Activated CD8-positive, alpha-beta memory T cell treated with anti-CD3 and anti-CD28 coated beads, Interleukin-2, amount 50 U/mL, for 48 hours (primary cell): ENCODE measurements around the gene FAM234A.

ENCODE experiments used
- DNase-seq: peaks from one replicate; pipeline ENCODE4 v3.0.0-alpha.2; 2020

Gene FAM234A

DNA sequence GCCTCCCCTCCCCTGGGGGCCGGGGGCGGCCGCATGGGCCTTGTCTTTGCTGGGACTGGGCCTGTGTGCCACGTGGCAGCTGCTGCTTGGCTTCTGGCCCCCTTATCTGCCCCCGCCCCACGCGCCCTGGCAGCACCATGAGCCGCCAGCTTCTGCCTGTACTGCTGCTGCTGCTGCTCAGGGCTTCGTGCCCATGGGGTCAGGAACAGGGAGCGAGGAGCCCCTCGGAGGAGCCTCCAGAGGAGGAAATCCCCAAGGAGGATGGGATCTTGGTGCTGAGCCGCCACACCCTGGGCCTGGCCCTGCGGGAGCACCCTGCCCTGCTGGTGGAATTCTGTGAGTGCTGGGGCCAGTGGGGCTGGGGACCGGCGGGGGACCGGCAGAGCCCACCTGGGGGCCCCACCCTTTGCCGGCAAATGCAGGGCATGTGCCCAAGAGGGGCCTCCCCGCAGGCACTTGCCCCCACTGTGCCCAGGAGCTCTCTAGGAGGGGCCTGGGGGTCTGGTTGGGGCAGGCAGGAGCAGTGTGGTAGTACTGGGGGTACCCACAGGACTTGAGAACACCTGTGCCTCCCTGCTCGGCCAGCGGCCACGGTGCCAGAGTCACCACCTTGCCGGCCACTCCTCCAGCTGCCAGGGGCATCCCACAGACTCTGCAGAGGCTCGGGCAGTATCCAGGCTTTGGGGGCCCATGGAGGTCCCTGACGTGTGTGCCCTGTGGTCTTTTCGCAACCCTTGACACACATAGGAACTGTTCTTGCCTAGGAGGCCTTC is 48.6 kb downstream of the FAM234A start, which contains the start of gene PDIA2:
PDIA2 (plus strand) TSS at position 132 of the 773 bp plus-strand sequence; CDS start at position 138, 6 bp downstream.
- DNase-seq = no peak

DNA sequence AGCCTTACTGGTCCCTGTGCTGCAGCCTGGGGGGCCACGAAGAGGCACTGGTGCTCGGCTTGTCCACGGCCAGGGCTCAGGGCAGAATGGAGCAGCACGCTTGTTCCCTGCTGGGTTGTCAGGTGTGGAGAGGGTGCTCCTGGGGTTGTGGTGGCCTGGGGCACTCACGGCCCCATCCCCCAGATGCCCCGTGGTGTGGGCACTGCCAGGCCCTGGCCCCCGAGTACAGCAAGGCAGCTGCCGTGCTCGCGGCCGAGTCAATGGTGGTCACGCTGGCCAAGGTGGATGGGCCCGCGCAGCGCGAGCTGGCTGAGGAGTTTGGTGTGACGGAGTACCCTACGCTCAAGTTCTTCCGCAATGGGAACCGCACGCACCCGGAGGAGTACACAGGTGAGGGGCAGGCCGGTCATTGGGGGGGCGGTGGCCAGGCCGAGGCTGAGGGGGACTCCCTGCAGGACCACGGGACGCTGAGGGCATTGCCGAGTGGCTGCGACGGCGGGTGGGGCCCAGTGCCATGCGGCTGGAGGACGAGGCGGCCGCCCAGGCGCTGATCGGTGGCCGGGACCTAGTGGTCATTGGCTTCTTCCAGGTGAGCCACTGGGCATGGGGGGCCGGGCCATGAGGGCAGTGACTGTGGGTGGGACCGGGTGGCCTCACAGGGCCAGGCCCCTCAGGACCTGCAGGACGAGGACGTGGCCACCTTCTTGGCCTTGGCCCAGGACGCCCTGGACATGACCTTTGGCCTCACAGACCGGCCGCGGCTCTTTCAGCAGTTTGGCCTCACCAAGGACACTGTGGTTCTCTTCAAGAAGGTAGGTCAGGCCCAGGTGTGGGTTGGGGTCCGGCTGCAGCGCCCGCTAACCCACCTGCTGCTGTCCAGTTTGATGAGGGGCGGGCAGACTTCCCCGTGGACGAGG is 49.8 kb downstream of the FAM234A start:
- no peak for DNase-seq

DNA sequence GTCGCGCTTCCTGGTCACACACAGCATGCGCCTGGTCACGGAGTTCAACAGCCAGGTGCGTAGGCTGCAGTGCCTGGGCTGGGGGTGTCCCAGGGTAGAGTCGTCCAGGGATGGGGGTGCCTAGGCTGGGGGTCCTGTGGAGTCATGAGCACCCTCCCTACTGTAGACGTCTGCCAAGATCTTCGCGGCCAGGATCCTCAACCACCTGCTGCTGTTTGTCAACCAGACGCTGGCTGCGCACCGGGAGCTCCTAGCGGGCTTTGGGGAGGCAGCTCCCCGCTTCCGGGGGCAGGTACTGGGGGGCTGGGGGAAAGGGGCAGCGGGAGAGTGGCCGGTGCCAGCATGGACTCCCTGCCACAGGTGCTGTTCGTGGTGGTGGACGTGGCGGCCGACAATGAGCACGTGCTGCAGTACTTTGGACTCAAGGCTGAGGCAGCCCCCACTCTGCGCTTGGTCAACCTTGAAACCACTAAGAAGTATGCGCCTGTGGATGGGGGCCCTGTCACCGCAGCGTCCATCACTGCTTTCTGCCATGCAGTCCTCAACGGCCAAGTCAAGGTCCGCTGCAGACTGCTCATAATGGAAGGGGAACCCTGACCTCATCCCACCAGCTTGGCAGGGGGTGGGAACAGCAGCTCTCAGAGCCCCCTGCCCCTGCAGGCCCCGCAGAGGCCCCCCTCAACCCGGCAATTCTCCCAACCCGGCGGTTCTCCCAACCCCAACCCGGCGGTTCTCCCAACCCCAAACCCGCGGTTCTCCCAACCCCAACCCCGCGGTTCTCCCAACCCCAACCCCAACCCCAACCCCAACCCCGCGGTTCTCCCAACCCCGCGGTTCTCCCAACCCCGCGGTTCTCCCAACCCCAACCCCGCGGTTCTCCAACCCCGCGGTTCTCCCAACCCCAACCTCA is 50.8 kb downstream of the FAM234A start:
- DNase-seq = no peak

DNA sequence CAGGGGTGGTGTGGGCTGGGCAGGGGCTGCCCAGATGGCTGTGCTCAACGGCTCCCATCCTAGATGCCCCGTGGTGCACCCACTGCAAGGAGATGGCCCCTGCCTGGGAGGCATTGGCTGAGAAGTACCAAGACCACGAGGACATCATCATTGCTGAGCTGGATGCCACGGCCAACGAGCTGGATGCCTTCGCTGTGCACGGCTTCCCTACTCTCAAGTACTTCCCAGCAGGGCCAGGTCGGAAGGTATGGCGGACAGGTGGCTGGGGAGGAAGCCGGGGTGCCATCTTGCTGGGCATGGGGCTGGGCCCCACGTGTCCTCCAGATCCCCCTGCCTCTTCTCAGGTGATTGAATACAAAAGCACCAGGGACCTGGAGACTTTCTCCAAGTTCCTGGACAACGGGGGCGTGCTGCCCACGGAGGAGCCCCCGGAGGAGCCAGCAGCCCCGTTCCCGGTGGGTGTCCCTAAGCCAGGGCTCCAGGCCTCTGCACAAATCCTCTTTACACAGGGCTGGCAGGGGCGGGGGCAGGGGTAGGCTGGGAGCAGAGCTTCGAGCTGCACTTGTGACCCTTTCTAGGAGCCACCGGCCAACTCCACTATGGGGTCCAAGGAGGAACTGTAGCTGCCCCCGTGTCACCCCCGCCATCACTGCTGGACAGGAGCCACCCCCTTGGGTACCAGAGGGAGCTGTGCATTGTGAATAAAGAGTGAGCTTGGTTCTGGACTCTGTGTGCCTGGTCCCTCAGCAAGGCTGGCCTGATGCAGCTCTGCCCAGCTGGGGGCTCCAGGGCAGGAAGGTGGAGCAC is 52.1 kb downstream of the FAM234A start:
- DNase-seq = no peak

DNA sequence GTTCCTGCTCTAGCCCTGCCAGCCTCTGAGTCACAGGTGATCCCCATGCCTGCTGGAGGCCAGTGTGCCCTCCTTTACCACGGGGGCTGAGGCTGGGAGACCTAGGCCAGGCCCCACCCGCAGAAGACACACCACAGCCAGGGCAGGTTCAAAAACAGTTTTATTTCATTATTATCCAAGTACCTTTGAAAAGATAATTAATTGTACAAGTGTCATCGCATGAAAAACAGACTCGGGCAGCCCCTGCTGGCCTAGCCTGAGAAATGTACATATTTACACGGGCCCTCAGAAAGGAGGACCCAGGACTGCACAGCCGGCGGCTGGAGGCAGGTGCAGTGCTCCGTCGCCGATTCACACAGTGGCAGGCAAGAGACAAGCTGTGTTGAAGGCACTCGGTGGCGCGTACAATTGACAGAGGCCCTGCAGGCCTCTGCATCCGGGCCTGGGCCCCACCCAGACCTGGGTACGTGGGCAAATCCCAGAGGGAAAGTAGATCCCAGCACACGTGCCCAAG is 52.7 kb downstream of the FAM234A start:
- DNase-seq = no peak

DNA sequence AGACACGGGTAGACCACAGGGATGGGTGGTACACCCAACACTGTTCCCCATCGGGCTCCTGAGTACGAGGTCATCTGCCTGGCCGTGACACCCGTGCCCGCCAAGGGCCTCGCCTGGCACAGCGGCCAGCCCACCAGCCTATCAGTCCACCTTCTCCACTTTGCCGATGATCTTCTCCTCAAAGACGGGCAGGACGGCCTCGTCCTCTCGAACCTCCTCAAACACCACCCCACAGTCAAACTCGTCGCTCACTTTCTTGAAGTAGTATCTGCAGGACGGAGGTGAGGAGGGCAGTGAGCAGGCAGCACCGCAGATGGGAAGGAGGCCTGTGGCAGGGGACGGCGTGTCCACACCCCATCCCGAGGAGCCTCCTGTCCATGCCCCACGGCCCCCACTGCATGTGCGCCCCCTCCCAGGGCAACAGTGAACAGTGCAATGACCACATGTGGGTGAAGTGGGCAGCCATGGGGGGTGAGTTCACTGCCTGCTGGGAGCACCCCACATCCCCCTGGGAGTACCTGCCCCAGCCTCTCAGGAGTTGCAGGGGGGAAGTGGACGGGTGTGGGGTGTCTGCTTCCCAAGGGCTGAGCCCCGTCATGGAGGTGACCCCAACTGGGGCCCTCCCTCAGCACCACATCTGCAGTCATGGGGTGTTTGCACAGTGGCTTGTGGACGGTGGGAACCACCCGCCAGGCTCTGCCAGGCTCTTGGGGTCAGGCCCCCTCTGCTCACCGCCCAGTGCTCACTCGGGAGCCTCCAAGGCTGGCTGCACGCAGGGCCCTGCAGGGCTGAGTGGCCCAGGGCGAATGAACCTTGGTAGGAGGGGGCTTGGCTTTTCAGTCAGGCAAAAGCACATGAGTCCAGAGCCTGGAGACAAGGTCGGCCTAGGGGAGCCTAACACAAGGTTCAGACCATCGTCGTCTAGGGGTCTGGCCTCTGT is 53.6 kb downstream of the FAM234A start:
- no peak for DNase-seq

DNA sequence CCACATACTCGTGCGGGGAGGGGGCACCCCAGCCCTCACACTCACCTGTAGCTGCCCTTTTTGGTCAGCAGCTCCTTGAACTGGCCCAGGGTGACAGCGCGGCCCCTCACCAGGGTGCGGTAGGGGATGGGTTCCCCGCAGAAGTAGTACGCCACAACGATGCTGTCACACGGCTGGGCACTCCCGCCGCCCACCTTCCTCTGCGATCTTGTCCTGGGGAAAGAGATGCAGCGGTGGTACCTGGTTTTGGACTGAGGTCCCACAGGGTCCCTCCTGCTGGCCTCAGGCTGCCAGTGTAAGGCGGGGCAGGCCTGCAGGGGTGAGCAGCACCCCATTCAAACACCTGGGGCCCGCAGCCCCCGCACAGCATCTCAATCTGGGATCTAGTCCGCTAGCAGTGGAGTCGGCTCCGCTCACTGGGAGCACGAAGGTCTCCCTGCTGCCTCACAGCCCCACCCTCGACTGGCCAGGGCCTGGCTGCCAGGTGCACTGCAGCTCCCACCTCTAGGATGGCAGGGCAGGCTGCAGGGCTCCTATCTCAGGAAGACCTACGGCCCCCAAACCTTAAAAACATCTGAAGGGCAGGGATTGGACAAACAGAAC is 54.9 kb downstream of the FAM234A start:
- DNase-seq = no peak

DNA sequence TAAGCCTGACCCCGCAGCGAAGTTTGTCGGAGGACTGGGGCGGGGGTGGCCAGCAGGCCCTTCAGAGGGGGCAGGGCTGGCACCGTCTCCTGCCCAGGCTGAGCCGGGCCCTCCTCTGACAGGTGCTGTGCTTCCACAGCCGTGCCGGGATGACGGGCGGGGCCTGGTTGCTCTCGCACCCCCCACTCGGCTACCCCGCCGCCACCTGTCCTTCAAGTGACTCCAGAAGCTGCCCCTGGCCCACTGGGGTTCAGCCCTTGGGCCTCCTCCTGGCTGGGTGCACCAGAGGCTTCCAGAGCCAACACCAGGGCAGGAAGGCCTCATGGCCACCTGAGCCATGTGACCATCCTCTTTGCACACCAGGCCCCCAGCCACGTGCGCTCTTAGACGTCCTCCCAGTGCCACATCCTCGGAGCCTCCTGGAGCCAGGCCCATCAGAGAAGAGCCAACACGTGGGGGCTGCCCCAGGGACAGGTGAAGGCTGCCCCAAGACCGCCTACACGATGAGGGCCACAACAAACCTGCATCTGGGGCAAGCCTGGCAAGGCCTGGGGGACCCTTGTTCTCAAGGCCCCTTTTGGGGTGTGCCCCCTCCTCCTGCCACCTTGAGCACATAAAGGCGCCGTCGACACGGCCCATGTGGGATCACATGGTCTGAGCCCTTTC is 55.5 kb downstream of the FAM234A start:
- DNase-seq = no peak

DNA sequence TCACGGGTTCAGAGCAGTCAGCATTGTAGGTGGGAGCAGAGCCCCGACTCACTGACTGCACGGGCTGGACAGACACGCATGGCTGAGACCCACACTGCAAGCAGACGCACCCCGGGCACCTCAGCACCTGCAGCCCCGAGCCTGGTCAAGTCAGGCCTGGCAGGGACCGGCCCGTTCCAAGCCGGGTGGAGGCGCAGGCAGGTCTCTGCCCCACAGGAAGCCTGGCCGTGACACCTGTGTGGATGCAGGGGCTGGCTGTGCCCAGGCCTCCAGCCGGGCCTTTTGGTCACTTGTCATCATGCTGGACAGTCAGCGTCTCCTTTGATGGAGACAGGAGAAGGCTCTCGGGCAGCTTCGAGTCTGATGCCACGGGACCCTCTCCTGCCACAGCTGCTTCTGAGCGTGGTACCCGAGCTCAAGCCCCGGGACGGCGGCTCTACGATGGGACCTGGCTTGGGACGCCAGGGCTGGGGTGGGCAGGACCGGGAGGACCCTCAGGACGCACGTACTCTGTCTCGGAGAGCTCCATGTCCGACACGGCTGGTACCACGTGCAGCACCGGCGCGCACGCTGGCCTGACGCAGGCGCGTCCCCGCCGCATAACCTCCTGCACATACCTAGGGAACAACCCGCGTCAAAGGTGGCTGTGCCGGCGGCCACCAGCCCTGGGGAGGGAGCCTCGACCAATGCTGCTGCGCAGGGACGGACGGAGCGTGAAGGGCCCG is 56.2 kb downstream of the FAM234A start:
- DNase-seq = no peak

DNA sequence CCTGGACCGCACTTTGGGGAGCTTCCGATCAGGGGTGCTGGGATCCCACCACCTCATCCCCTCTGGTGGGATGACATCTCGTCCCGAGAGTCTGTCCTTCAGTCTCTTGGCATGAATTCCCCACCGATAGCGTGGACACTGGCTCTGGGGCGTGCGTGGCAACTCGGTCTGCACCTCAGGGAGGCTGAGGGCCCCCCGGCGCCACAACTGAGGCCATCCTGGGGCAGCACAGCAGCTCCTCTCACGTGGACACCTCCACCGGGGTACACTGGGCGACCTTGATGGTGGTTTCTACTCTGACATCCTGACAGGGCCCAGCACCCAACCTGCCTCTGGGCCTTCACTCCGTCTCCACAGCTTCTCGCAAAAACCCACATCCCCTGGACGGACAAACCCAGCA is 56.9 kb downstream of the FAM234A start:
- no peak for DNase-seq

DNA sequence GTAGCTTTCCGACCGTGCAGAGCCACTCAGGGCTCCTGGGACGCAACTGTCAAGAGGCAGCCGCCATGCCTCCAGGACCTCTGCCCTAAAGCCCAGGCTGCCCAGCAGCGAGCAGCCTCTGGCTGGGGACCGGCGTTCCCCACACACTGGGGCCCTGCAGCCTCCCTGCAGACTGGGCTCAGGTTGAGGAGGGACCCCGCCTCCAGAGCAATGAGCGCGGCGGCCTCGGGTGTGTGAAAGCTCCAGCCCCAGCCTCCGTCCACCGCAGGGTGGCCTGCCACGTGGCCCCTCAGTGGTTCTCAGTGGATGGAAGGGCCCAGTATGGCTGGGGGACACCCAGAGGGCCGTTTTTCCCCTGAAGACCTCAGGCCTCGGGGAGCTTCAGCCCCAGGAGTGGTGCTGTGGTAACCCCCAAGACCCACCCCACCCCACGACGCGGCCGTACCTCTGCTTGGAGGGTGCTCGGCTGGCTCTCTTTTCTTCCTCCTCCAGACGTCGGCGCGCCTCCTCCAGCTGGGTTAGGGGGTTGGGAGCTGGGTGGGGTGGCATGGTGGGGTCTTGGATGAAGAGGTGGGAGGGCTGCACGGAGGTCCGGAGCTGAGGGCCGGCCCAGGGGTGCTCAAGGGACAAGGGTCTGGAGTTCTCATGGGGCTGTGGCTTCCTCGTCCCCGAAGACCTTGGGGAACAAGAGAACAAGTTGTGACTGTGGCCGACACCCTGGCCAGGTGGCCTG is 58.6 kb downstream of the FAM234A start:
- DNase-seq = no peak

DNA sequence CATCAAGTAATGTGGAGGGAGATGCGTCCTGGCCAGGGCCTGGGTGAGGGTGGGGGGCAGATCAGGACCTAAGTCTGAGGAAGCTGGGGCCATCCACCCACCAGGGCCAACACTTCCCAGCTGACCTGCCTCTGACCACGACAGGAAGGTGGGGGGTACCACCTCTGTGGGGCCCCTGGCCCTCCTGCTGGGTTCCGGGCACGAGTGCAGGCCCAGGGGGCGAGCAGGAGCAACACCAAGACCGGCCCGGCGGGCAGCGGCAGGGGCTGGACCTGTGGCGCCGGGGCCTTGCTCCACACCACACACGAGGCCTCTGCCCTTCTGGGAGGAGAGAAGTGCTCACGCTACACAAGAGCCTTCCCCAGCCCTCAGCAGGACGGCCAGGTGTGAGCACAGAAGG is 61.7 kb downstream of the FAM234A start:
- DNase-seq = no peak

DNA sequence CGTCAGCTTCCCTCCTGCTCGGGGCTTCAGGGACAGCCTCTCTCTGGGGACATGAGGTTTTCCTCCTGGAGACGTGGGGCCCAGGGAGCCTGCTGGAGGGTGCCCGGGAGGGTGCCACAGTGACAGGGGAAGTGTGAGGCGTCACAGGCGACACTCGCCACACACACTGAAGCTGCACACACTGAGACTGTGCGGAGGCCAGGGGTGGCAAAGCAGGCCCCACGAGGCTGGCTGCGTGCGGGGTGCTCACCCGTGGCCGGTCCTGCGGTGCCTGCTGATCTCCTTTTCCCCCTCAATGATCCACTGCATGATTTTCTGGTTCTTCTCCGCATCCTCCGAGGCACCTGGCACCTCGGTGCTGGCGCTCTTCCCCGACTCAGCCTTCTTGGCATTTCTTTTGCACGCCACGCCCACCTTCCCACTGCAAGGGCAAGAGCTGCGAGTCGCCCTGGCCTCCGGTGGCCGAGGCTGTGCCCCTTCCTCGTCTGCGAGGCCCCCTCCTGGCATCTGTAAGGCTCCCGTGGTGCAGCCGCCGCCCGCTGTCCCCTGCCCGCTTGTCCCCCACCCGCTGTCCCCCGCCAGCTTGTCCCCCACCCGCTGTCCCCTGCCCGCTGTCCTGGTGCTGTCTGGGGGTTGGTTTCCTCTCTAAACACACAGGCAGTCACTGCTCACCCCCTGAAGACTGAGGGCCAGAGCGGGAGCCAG is 62.3 kb downstream of the FAM234A start:
- no peak for DNase-seq

DNA sequence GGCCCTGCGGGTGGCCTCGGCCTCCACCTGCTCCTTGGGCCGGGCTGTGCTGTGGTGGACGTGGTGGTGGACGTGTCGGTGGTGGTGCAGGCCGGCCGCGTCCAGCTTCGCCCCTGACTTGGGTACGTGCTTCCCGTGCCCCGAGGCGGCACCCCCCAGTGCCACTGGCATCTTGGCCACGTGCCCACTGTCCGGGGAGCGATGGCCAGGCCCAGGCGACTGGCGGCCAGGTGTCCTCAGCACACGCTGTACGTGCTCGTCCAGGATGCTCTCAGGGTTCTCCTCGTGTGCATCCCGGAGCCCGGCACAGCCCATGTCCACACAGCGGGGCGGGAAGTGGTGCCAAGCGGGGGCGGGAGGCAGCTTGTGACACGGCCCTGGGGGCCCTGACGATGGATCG is 63.2 kb downstream of the FAM234A start:
- no peak for DNase-seq

DNA sequence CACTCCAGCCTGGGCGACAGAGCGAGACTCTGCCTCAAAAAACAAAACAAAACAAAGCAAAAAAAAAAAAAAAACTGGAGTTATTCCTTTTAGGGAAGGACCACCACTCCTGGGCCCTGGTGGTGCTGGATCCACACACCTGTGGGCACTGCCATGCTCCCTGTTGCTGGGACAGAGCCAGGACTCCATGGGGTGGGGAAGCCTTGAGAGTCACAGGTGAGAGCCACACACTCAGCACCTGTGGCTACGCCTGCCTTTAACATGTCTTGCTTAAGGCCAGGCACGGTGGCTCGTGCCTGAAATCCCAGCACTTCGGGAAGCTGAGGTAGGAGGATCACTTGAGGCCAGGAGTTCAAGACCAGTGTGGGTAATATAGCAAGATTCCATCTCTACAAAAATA is 66.6 kb downstream of the FAM234A start:
- no peak for DNase-seq

DNA sequence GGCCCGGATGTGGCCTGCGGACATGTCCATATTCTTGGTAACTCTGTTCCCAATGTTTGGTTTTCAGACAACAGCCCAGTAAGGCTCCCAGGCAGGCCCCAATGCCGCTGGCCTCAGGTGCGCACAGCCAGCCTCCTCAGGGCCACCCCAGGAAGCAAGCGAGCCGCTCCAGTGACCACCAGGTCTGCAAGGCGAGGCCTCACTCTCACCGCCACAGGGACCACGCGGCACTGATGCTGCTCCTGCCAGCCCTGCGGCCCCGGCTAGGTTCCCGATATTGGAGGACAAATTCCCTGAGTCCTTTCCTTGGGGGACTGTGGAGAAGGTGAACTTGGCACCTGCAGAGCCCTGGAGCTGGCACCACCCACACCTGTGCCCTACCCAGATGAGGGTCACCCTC is 67.3 kb downstream of the FAM234A start:
- DNase-seq = no peak

DNA sequence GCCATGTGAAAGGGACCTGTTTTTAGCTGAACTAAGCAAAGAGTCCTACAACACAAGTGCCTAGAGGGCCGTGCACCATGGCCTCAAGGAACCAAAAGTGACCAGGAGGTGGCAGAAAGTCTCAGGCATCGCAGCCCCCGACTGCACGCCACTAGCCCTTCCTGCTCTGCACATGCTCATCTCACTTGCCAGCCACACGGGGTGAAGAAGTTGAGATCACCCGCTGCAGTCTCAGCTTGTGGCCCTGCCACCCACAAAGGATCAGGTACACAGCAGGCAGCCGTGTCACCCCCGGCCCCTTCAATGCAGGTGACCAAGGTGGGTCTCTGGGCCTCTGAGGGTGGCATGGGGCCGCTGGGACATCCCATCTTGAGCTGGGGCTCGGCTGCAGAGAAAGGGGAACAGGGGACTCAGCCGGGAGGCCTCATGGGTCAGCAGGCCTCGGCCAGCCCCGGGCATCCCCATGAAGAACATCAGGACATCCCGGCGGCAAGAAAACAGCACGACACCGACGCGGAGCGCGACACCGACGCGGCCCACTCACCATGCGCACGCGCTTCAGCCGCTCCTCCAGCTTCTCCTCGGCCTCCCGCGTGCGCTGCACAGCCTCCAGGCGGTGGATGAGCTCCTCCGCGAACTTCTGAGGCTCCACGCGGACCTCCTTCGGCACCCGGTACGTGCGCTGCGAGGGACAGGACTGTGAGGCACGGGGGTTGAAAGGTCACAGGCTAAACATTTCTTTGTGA is 69.3 kb downstream of the FAM234A start:
- DNase-seq = no peak
